ENCODE measurements around the gene HECTD2.

- no peak for TF ChIP-seq POLR2A (IDR thresholded peaks at IDR 0.05)
- no peak for TF ChIP-seq CTCF (IDR thresholded peaks at IDR 0.05)
- TF ChIP-seq EP300 (IDR thresholded peaks at IDR 0.05): no peak
Observed at GRCh38 chr10:91378061-91378460, 32.1 kb upstream of the HECTD2 start.

Measured in sigmoid colon (tissue), 4 donors.